Vagina (tissue), 2 donors: ENCODE results near the gene CYTH4. TPM values are rescaled to one million over a fixed set of nuclear protein-coding genes. Genes with fewer than 3 reads are reported as not detected.

ENCODE experiments used
- DNase-seq, 2 donors: peaks; one replicate each; pipeline ENCODE4 v3.0.0-alpha.2; 2017; ENCODE audit errors: extremely low spot score in 2 of 2
- H3K27ac ChIP-seq: fragments of 200-600 bp; sonication (generic); one replicate; pipeline ENCODE4 v1.5.1; 2019
- H3K27me3 ChIP-seq: fragments of 200-600 bp; sonication (generic); one replicate; pipeline ENCODE4 v1.5.1; 2019
- H3K36me3 ChIP-seq, 2 donors: fragments of 200-600 bp; sonication (generic); one replicate each; pipeline ENCODE4 v1.5.1; 2017 to 2019
- H3K4me1 ChIP-seq: fragments of 200-600 bp; sonication (generic); one replicate; pipeline ENCODE4 v1.5.1; 2019
- H3K4me3 ChIP-seq, 2 donors: fragments of 200-600 bp; sonication (generic); 1 replicate in 1 of 2; 2 replicates in 1 of 2; pipeline ENCODE4 v1.5.1; 2016 to 2019
- H3K9me3 ChIP-seq: fragments of 200-600 bp; sonication (generic); one replicate; pipeline ENCODE4 v1.5.1; 2019
- POLR2A ChIP-seq, 2 donors: fragments of 450-650 bp; IDR thresholded peaks; one replicate each; pipeline ENCODE4 v1.6.1; 2017; ENCODE audit warnings: antibody characterized with exemption in 2 of 2, mild to moderate bottlenecking in 2 of 2, moderate library complexity in 2 of 2
- POLR2AphosphoS5 ChIP-seq, 2 donors: sonication (generic); formaldehyde crosslinking; IDR thresholded peaks; one replicate each; pipeline ENCODE4 v1.9.0; 2017; ENCODE audit warnings: antibody characterized with exemption in 2 of 2, mild to moderate bottlenecking in 2 of 2, low read depth in 1 of 2; ENCODE audit not compliant: insufficient read depth in 1 of 2
- intact Hi-C: fragments of 100-400 bp; cut with DNase I; formaldehyde crosslinking; loops from one replicate; pipeline ENCODE4 v1.15.1; 2023
- total RNA-seq: library from RNA; depleted of rRNA; stranded (reverse); fragments of >200 nt; gene quantifications from one replicate; pipeline ENCODE4 v1.2.3, GENCODE V29; 2016
- TF ChIP-seq, protein P1 (sequence below), 3 experiments: fragments of 450-650 bp in 2 of 3; fragments of 200-600 bp in 1 of 3; sonication (generic) in 1 of 3; IDR thresholded peaks; one replicate each; pipeline ENCODE4 v1.5.1; 2017 to 2019; ENCODE audit warnings: antibody characterized with exemption in 3 of 3, mild to moderate bottlenecking in 2 of 3, moderate library complexity in 2 of 3

The CYTH4 gene
- total RNA-seq, 1 donor from 2014 or later: 16.2 TPM

GRCh38 chr22:37354670-37355069 lies 72.4 kb downstream of the CYTH4 start:
- no peak overlapping the region for H3K27ac ChIP-seq
- no peaks in the 10 kb centered on the region for H3K36me3 ChIP-seq
- H3K4me1 ChIP-seq: no peaks in the 10 kb centered on the region
- TF ChIP-seq, protein P1, sequence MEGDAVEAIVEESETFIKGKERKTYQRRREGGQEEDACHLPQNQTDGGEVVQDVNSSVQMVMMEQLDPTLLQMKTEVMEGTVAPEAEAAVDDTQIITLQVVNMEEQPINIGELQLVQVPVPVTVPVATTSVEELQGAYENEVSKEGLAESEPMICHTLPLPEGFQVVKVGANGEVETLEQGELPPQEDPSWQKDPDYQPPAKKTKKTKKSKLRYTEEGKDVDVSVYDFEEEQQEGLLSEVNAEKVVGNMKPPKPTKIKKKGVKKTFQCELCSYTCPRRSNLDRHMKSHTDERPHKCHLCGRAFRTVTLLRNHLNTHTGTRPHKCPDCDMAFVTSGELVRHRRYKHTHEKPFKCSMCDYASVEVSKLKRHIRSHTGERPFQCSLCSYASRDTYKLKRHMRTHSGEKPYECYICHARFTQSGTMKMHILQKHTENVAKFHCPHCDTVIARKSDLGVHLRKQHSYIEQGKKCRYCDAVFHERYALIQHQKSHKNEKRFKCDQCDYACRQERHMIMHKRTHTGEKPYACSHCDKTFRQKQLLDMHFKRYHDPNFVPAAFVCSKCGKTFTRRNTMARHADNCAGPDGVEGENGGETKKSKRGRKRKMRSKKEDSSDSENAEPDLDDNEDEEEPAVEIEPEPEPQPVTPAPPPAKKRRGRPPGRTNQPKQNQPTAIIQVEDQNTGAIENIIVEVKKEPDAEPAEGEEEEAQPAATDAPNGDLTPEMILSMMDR (IDR thresholded peaks at IDR 0.05): no peak
- TF ChIP-seq POLR2A (IDR thresholded peaks at IDR 0.05): no peak
- TF ChIP-seq POLR2AphosphoS5 (IDR thresholded peaks at IDR 0.05; ENCODE audit: insufficient read depth in 1 of 2, low read depth in 1 of 2): no peak
- intact Hi-C loops: no loop called here
- no peak for DNase-seq
- H3K9me3 ChIP-seq: no peaks in the 10 kb centered on the region
- no peak overlapping the region for H3K4me3 ChIP-seq
- no peaks in the 10 kb centered on the region for H3K27me3 ChIP-seq

DNA sequence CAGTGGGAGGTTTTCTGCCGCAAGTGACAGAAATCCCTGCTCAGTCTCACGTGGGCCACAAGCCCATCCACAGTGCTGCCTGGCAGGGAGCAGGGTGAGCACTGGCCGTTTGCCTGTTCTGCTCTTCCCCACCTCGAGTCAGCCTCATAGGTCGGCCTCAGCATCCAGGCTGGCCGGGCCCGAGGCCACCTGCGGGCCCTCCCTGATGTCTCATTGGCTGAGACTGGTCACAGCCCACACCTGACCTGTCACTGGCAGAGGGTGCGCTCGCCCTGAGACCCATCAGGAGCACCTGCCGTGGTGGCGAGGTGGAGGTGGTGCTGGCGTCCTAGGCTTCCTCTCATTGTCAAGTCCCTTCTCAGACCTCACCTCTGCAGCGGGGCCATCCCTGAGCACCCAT lies 72.9 kb downstream of the CYTH4 start:
- Histone ChIP-seq H3K27me3 (no peaks in the 10 kb centered on the region), H3K9me3 (no peaks in the 10 kb centered on the region), H3K27ac (no peak overlapping the region), H3K4me3 (no peak overlapping the region), H3K4me1 (no peaks in the 10 kb centered on the region), H3K36me3 (no peaks in the 10 kb centered on the region)
- no peak for TF ChIP-seq POLR2A (IDR thresholded peaks at IDR 0.05)
- no peak for TF ChIP-seq POLR2AphosphoS5 (IDR thresholded peaks at IDR 0.05; ENCODE audit: insufficient read depth in 1 of 2, low read depth in 1 of 2)
- TF ChIP-seq, protein P1 (IDR thresholded peaks at IDR 0.05): no peak
- no peak for DNase-seq
- intact Hi-C loops: no loop called here

GRCh38 chr22:37356922-37357321 lies 74.6 kb downstream of the CYTH4 start:
- no peak for DNase-seq
- intact Hi-C loops: no loop called here
- TF ChIP-seq POLR2AphosphoS5 (IDR thresholded peaks at IDR 0.05; ENCODE audit: insufficient read depth in 1 of 2, low read depth in 1 of 2) (no peak), POLR2A (IDR thresholded peaks at IDR 0.05) (no peak)
- TF ChIP-seq, protein P1 (IDR thresholded peaks at IDR 0.05): no peak
- H3K27me3 ChIP-seq: no peaks in the 10 kb centered on the region
- H3K27ac ChIP-seq: no peak overlapping the region
- no peaks in the 10 kb centered on the region for H3K4me1 ChIP-seq
- no peaks in the 10 kb centered on the region for H3K9me3 ChIP-seq
- H3K36me3 ChIP-seq: no peaks in the 10 kb centered on the region
- no peak overlapping the region for H3K4me3 ChIP-seq

DNA sequence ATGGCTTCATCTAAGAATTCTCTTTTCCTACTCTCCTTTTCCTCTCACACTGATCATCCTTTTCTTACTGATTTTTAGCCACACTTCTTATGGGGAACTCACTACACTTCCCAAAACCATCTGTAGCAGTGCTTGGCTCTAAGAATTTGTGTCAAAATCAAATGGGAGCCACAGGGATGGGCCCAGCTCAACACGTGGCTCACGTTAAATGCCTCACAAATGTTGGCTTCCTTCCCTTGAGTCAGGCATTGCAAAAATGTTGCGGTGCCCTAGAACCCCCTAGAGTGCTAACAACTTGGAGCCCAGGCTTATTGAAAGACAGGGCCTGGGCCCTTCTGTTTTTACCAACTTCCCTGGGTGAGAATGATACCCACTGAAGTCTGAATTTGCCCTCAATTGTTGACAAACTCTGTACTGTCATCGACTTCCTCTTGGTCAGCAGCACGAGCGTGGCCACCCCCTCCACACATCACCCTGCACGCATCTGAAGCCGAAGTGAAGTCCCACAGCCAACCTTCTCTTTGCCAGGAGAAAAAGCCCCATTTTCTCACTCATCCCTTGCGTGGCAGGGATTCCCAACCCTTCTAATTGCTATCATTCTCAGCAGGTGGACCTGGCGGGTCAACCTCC lies 75.3 kb downstream of the CYTH4 start:
- intact Hi-C loops: no loop called here
- no peaks in the 10 kb centered on the region for H3K27me3 ChIP-seq
- TF ChIP-seq, protein P1 (IDR thresholded peaks at IDR 0.05): no peak
- no peak for TF ChIP-seq POLR2AphosphoS5 (IDR thresholded peaks at IDR 0.05; ENCODE audit: insufficient read depth in 1 of 2, low read depth in 1 of 2)

GRCh38 chr22:37358386-37358785 lies 76.1 kb downstream of the CYTH4 start:
- no peaks in the 10 kb centered on the region for H3K4me1 ChIP-seq
- H3K4me3 ChIP-seq: no peak overlapping the region
- H3K9me3 ChIP-seq: no peaks in the 10 kb centered on the region
- H3K36me3 ChIP-seq: no peaks in the 10 kb centered on the region
- intact Hi-C loops: no loop called here
- TF ChIP-seq POLR2AphosphoS5 (IDR thresholded peaks at IDR 0.05; ENCODE audit: insufficient read depth in 1 of 2, low read depth in 1 of 2): no peak
- no peak for TF ChIP-seq POLR2A (IDR thresholded peaks at IDR 0.05)
- TF ChIP-seq, protein P1 (IDR thresholded peaks at IDR 0.05): no peak
- no peak overlapping the region for H3K27ac ChIP-seq
- no peak for DNase-seq
- H3K27me3 ChIP-seq: no peaks in the 10 kb centered on the region

More for the DNA sequence above, 75.3 kb downstream of the CYTH4 start:
- H3K36me3 ChIP-seq: no peaks in the 10 kb centered on the region
- H3K4me3 ChIP-seq: no peak overlapping the region
- no peak overlapping the region for H3K27ac ChIP-seq
- no peak for DNase-seq
- no peaks in the 10 kb centered on the region for H3K4me1 ChIP-seq
- H3K9me3 ChIP-seq: no peaks in the 10 kb centered on the region
